BLaER1 treated with 17β-estradiol and CSF1 and Interleukin-3, amounts not matched to agents 10 nM and 100 nM (cell line): Measurements from ENCODE around the gene OR51G2.
A peak's percentile ranks its signal among the peaks of the same experiment; 100 is the strongest.

Source experiments
- H3K27ac ChIP-seq, 11 experiments: shearing (Covaris generic); formaldehyde crosslinking; 2 replicates each; pipeline ENCODE4 v1.8.1; 2022
- H3K27me3 ChIP-seq, 11 experiments: shearing (Covaris generic); formaldehyde crosslinking; 2 replicates each; pipeline ENCODE4 v1.8.1; 2022
- H3K36me3 ChIP-seq, 11 experiments: shearing (Covaris generic); formaldehyde crosslinking; 2 replicates each; pipeline ENCODE4 v1.8.1; 2022
- H3K4me1 ChIP-seq, 10 experiments: shearing (Covaris generic); formaldehyde crosslinking; 2 replicates each; pipeline ENCODE4 v1.8.1; 2022
- H3K4me2 ChIP-seq, 11 experiments: shearing (Covaris generic); formaldehyde crosslinking; 2 replicates each; pipeline ENCODE4 v1.8.1; 2022
- H3K4me3 ChIP-seq, 10 experiments: shearing (Covaris generic); formaldehyde crosslinking; 2 replicates each; pipeline ENCODE4 v1.8.1; 2022
- H3K9ac ChIP-seq, 11 experiments: shearing (Covaris generic); formaldehyde crosslinking; 2 replicates each; pipeline ENCODE4 v1.8.1; 2022
- H3K9me3 ChIP-seq, 11 experiments: shearing (Covaris generic); formaldehyde crosslinking; replicated peaks in 1 of 11; 2 replicates each; pipeline ENCODE4 v1.8.1; 2022
- H4K20me1 ChIP-seq, 11 experiments: shearing (Covaris generic); formaldehyde crosslinking; 2 replicates each; pipeline ENCODE4 v1.8.1; 2022
- Cebpa-rat ChIP-seq, 11 experiments: shearing (Covaris generic); IDR thresholded peaks; 2 replicates each; pipeline ENCODE4 v1.8.1; 2022

The OR51G2 gene

DNA sequence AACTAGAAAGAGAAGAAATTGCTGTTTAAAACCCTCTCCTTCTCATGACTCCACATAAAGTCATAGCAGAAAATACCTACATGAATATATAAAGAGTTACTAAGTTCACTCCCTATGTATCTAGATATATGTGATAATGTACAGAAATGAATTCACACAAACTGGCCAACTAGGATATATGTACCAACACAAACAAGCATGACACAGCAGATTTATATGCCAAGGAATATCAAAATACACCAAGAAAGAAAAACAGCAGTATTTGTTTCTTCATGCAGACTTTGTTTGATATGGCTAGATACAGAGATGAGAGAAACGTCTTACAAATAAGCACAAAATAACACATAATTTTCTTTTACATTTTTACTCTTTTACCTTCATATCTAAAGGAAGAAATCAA lies 3.2 kb upstream of the OR51G2 start:
- Histone ChIP-seq H3K27ac (no peak overlapping the region), H3K9ac (no peak overlapping the region), H3K27me3 (no peaks in the 10 kb centered on the region), H3K36me3 (no peaks in the 10 kb centered on the region), H3K4me1 (no peaks in the 10 kb centered on the region), H3K9me3 (no peaks in the 10 kb centered on the region), H3K4me3 (no peak overlapping the region), H4K20me1 (no peaks in the 10 kb centered on the region), H3K4me2 (no peak overlapping the region)
- no peak for TF ChIP-seq Cebpa-rat (IDR thresholded peaks at IDR 0.05)

DNA sequence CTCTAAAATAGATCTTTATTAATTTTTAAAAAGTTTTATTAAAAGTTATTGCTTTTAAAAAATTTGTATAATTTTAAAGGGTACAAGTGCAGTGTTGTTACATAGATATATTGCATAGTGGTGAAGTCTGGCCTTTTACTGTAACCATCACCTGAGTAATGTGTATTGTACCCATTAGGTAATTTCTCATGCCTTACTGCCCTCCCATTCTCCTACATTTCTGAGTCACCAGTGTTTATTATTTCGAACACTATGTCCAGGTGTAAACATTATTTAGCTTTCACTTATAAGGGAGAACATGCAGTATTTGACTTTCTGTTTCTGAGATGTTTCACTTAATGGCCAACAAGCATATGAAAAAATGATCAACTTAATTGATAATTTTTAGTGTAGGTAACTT lies 2.6 kb upstream of the OR51G2 start:
- H3K9ac ChIP-seq = no peak overlapping the region
- no peak overlapping the region for H3K27ac ChIP-seq
- no peaks in the 10 kb centered on the region for H3K9me3 ChIP-seq
- no peaks in the 10 kb centered on the region for H4K20me1 ChIP-seq
- no peak overlapping the region for H3K4me3 ChIP-seq
- H3K4me2 ChIP-seq = no peak overlapping the region
- H3K4me1 ChIP-seq = no peaks in the 10 kb centered on the region
- no peak for TF ChIP-seq Cebpa-rat (IDR thresholded peaks at IDR 0.05)
- no peaks in the 10 kb centered on the region for H3K27me3 ChIP-seq
- no peaks in the 10 kb centered on the region for H3K36me3 ChIP-seq

DNA sequence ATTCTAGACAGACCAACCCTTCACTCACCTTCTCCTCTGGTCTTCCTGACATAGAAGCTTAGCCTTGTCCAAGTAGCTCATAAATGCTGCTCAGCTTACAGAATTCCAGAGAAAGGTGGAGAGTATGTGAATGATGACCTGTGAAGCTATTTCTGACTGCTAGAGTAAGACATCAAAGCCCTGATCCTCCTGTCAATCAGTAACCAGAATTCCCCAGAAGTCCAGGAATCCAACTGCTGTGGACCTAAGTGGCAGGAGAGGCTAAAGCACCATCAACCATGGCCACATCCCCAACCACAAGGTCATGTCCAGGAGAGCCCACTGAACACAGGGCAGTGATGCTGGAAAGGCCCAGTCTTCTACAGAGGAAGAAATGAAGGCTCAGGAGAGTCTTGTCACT lies 2.6 kb downstream of the OR51G2 start:
- no peak overlapping the region for H3K9ac ChIP-seq
- H3K4me1 ChIP-seq = no peaks in the 10 kb centered on the region
- no peak overlapping the region for H3K4me3 ChIP-seq
- H3K36me3 ChIP-seq = no peaks in the 10 kb centered on the region
- no peak overlapping the region for H3K27ac ChIP-seq
- peaks cover 0 to 4% (median 0%) of the 10 kb centered on the region in 11 experiments; a peak in 1 of 22 replicates for H3K9me3 ChIP-seq
- TF ChIP-seq Cebpa-rat (IDR thresholded peaks at IDR 0.05) = no peak
- H3K4me2 ChIP-seq = no peak overlapping the region
- no peaks in the 10 kb centered on the region for H4K20me1 ChIP-seq
- no peaks in the 10 kb centered on the region for H3K27me3 ChIP-seq

DNA sequence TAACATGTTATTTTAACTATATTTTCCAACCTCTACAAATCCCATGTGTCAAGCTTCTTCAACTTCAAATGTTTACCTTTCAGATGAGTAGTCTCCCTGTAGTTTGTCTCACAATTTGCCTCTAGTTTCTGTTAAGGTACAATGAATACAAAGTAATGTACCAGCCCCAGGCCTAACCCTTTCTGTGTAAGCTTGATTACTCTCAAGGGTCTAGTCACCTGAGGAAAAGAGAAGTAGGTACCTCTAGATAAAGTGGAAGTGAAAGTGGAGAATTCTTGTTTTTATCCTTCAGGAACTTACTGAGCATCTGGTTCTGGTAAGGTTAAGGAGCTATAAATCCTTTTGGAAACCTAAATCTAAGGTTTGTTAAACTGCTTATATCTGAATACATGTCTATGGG lies 15.7 kb downstream of the OR51G2 start, which contains the start of gene OR51A7:
OR51A7 (plus strand) TSS at position 300 of the 400 bp plus-strand sequence. CDS start 3,587 bp downstream, outside the sequence.
- peaks cover 0 to 5% (median 0%) of the 10 kb centered on the region in 11 experiments; a peak in 1 of 22 replicates for H3K9me3 ChIP-seq
- no peak within 1 kb of the TSS for H3K4me3 ChIP-seq
- no peak within 1 kb of the TSS for H3K9ac ChIP-seq
- H4K20me1 ChIP-seq = no peaks in the 10 kb centered on the region
- H3K4me1 ChIP-seq = no peaks in the 10 kb centered on the region
- no peak within 1 kb of the TSS for H3K4me2 ChIP-seq
- H3K27ac ChIP-seq = no peak within 1 kb of the TSS
- TF ChIP-seq Cebpa-rat (IDR thresholded peaks at IDR 0.05) = no peak
- no peaks in the 10 kb centered on the region for H3K27me3 ChIP-seq
- no peaks in the 10 kb centered on the region for H3K36me3 ChIP-seq

DNA sequence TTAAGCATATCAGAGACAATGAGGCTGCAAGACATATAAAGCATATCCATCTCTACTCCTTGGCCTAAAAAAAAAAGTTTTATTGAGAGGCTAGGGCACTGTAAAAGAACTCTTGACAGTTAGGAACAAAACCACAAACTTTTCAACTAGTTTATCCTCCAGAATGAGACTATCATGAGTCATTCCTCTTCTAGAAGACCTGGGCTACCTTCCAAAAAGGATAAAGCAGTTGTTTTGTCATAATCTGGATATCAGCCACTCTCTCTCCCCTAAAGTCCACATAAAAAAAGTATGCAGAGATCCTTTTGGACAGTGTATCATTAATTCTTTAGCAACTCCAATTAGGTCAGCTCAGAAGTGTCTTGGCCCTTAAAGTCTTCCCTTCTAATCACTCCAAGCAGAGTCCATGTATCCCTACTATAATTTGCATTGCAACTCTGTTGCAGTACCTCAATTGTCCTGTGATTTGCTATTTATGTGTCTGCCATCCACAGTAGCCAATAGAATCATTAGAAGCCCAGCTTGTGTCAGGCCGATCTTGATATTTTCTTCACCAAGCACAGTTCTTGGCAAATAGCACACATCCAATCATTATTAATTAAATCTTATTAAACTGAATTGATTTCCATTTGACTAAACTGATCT lies 27.0 kb downstream of the OR51G2 start:
- Histone ChIP-seq H4K20me1 (no peaks in the 10 kb centered on the region), H3K4me2 (peak overlapping the region in 1 of 11 experiments; percentile 11; a peak in 3 of 22 replicates), H3K9ac (no peak overlapping the region), H3K4me3 (no peak overlapping the region), H3K4me1 (peaks cover 9 to 27% (median 17%) of the 10 kb centered on the region in 10 experiments; a peak in 18 of 20 replicates), H3K27ac (no peak overlapping the region), H3K27me3 (no peaks in the 10 kb centered on the region), H3K36me3 (no peaks in the 10 kb centered on the region), H3K9me3 (no peaks in the 10 kb centered on the region)
- no peak for TF ChIP-seq Cebpa-rat (IDR thresholded peaks at IDR 0.05)

DNA sequence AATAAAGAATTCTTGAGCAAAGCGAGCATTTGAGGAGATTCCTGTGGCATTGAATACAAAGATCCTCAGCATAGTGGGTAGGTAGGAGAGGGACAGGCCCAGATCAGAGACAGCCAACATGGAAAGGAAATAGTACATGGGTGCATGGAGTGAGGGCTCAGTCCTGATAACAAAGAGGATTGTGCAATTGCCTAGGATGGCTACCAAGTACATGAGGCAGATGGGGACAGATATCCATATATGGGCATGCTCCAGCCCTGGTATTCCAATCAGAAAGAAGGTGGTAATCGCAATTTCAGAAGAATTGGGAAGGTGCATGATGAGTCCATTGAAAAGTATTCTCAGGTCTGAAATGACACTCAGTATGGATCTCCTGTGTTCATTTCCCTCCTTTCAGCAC lies 28.9 kb downstream of the OR51G2 start:
- no peaks in the 10 kb centered on the region for H3K9me3 ChIP-seq

DNA sequence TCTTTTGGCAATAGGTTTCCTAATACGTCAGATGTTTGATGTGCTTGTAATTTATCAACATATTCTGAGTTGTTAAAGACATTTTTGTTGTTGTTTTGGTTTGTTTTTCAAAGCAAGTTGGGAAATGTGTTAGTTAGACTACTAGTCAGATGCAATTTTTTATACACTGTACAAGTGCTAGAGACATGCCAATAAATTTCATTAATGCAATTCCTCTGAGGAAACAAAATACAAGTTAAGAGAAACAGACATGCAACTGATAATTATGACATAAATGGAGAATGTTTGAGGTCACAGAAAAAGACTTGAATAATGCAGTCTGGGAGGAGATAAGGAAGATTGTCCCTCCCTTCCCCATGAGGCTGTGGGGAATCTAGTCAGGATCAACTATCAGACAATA lies 31.6 kb downstream of the OR51G2 start:
- Histone ChIP-seq H4K20me1 (no peaks in the 10 kb centered on the region), H3K4me3 (no peak overlapping the region), H3K36me3 (no peaks in the 10 kb centered on the region), H3K4me1 (peaks cover 0 to 6% (median 0%) of the 10 kb centered on the region in 10 experiments; a peak in 1 of 20 replicates), H3K9me3 (no peaks in the 10 kb centered on the region), H3K4me2 (no peak overlapping the region), H3K27me3 (no peaks in the 10 kb centered on the region), H3K27ac (no peak overlapping the region), H3K9ac (no peak overlapping the region)
- TF ChIP-seq Cebpa-rat (IDR thresholded peaks at IDR 0.05) = no peak

More for the DNA sequence above, 28.9 kb downstream of the OR51G2 start:
- H3K4me2 ChIP-seq = no peak overlapping the region
- TF ChIP-seq Cebpa-rat (IDR thresholded peaks at IDR 0.05) = no peak
- peaks cover 0 to 8% (median 2%) of the 10 kb centered on the region in 10 experiments; a peak in 12 of 20 replicates for H3K4me1 ChIP-seq
- no peaks in the 10 kb centered on the region for H3K36me3 ChIP-seq
- H3K4me3 ChIP-seq = no peak overlapping the region
- no peak overlapping the region for H3K27ac ChIP-seq
- H3K27me3 ChIP-seq = no peaks in the 10 kb centered on the region
- H3K9ac ChIP-seq = no peak overlapping the region
- no peaks in the 10 kb centered on the region for H4K20me1 ChIP-seq

DNA sequence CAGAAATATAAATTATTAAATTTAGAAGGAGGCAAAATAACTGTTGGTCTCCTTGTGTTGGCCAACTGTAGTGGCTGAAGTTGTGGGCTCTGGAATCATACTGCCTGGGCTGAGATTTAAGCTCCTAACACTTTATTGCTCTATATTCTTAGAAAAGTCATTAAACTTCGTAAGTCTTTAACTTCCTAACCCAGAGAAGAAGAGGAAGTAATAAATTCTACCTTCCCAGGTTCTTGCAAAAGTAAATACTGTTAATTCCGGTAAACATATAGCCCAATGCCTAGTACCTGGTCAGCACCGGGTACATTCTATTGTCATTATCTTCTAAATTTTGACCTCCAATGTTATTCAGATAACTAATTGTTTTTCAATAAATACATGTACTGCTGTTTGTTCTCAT lies 33.0 kb downstream of the OR51G2 start:
- no peaks in the 10 kb centered on the region for H3K36me3 ChIP-seq
- H3K9ac ChIP-seq = no peak overlapping the region
- H3K4me2 ChIP-seq = no peak overlapping the region
- H3K27me3 ChIP-seq = no peaks in the 10 kb centered on the region
- no peaks in the 10 kb centered on the region for H3K4me1 ChIP-seq
- H4K20me1 ChIP-seq = no peaks in the 10 kb centered on the region
- no peaks in the 10 kb centered on the region for H3K9me3 ChIP-seq
- H3K27ac ChIP-seq = no peak overlapping the region
- no peak overlapping the region for H3K4me3 ChIP-seq
- TF ChIP-seq Cebpa-rat (IDR thresholded peaks at IDR 0.05) = no peak

DNA sequence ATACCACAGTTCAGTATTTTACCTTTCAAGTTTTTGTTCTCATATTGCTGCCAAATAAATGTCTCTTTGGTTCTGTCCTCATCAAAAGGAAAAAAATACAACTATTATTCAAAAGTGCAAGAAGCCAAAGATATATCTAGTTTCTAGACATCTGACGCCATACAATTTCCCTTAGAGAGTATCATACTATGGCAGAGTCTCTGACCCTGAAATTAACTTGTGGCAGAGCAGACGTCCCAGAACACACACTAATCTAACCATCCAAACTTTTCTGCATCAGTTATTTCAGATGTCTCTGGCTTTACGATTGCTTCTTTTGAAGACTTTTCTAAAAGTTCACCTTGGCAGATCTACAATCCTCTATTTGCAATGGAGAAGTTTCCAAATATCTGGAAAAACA lies 34.8 kb downstream of the OR51G2 start:
- Histone ChIP-seq H3K9me3 (no peaks in the 10 kb centered on the region), H3K9ac (no peak overlapping the region), H4K20me1 (no peaks in the 10 kb centered on the region), H3K27me3 (no peaks in the 10 kb centered on the region), H3K4me2 (no peak overlapping the region), H3K36me3 (no peaks in the 10 kb centered on the region), H3K27ac (no peak overlapping the region), H3K4me1 (no peaks in the 10 kb centered on the region), H3K4me3 (no peak overlapping the region)
- TF ChIP-seq Cebpa-rat (IDR thresholded peaks at IDR 0.05) = no peak

DNA sequence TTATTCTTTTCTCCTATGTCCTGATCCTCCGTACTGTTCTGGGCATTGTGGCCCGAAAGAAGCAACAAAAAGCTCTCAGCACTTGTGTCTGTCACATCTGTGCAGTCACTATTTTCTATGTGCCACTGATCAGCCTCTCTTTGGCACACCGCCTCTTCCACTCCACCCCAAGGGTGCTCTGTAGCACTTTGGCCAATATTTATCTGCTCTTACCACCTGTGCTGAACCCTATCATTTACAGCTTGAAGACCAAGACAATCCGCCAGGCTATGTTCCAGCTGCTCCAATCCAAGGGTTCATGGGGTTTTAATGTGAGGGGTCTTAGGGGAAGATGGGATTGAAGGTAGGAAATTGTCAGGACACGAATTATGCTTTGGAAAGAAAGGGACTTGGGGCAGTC lies 36.6 kb downstream of the OR51G2 start:
- Histone ChIP-seq H3K36me3 (no peaks in the 10 kb centered on the region), H4K20me1 (no peaks in the 10 kb centered on the region), H3K27ac (no peak overlapping the region), H3K27me3 (no peaks in the 10 kb centered on the region), H3K4me2 (no peak overlapping the region), H3K4me3 (no peak overlapping the region), H3K9ac (no peak overlapping the region), H3K4me1 (no peaks in the 10 kb centered on the region), H3K9me3 (no peaks in the 10 kb centered on the region)
- no peak for TF ChIP-seq Cebpa-rat (IDR thresholded peaks at IDR 0.05)
